ENCODE data around the gene NOP56.

DNA sequence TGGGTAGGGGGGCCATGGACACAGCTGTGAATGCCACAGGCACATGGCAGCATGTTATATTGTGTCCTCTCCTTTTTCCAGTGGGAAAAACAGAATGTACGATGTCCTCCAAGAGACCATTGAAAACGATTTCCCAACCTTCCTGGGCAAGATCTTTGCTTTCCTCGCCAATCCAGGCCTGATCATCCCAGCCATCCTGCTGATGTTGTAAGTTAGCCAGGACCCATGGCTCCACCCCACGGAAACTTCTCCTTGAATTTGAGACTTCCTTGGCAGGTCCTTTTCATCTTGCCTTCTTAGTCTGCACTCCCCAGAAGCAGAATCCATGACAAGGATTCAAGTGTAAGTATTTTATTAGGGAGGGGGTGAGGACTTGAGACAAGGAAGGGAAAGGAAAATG lies 28.2 kb upstream of the NOP56 start:
- TF ChIP-seq POLR2A (IDR thresholded peaks at IDR 0.05; ENCODE audit: low read depth, low read length) (no peak), POLR2AphosphoS5 (IDR thresholded peaks at IDR 0.05; ENCODE audit: low read depth, low read length) (no peak), TAF1 (IDR thresholded peaks at IDR 0.05; ENCODE audit: low read depth, low read length) (no peak), POU2F2 (IDR thresholded peaks at IDR 0.05; ENCODE audit: low read depth, low read length) (no peak), PAX5 (IDR thresholded peaks at IDR 0.05; ENCODE audit: insufficient read depth, low read length, severe bottlenecking) (no peak), SPI1 (IDR thresholded peaks at IDR 0.05; ENCODE audit: low read depth, low read length) (no peak)

Data from GM12891 (cell line).